Left colon (tissue), 2 donors: Measurements from ENCODE around the gene TMEM134. TPM values are rescaled to one million over a fixed set of nuclear protein-coding genes. Genes with fewer than 3 reads are reported as not detected.
"Not testable (repeated sequence)": the region's sequence is repeated elsewhere in the genome, so short reads cannot be mapped to it uniquely, and the experiment has no call there.

ENCODE experiments used
- ATAC-seq: fragments of 200-7000 bp; cut with Tn5 transposase; one replicate; pipeline ENCODE4 v1.9.1; 2020; ENCODE audit warnings: mild to moderate bottlenecking, moderate library complexity
- DNase-seq, 2 donors: peaks; one replicate each; pipeline ENCODE4 v3.0.0-alpha.2; 2020
- intact Hi-C, 2 donors: fragments of 100-400 bp; cut with DNase I in 1 of 2; cut with micrococcal nuclease in 1 of 2; formaldehyde crosslinking; loops; one replicate each; pipeline versions ENCODE4 v1.11.2 to v1.14.0; 2022; cut with DNase I, micrococcal nuclease
- total RNA-seq, 2 donors: library from RNA; stranded (reverse); fragmentation: NEBNext Ultra II Directional; extraction: Animal tissue kit (Norgen Biotek cat#: 25700); gene quantifications; one replicate each; pipeline ENCODE4 v1.2.1, GENCODE V29; 2021
- donor health status: DM: no; HTN: no; CAD: no.
- donor health status: DM: yes; HTN: yes; CAD: no.

Gene TMEM134
- total RNA-seq, 2 donors from 2014 or later = 63.6 to 68.0 TPM

DNA sequence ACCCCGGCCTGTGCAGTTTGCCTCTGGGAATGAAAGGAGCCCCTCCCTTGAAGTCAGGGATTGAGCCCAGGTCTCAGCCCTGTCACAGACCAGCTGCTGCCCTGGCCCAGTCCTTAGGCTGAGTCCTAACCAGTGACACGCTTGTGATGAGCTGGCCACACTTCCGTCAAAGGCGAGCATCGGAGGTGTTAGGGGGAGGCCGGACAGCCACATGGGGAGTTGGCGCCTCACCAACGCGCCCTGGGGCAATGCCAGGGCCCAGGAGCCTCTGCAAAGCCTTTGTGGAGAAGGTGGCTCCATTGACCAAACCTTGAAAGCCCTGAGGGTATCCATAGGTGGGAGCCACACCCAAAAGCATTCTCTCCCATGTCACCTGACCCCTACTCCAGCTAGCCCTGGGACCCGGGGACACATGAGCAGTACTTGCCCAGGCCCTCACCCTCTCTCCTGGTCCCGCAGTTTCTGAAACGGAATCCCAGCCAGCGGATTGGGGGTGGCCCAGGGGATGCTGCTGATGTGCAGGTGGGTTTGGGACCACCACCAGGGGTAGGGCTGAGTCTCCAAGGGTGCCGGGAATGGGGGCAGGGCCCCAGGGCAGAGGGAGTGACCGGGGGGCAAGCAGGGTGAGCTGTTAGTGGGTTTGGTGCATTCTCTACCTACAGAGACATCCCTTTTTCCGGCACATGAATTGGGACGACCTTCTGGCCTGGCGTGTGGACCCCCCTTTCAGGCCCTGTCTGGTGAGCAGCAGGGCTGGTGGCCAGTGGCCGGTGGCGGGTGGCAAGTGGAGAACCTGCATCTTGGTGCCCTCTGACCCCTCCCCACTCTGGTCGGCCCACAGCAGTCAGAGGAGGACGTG, 35.3 kb downstream of the TMEM134 start:
- intact Hi-C loops = no loop called here
- ATAC-seq (no peak), DNase-seq (no peak)

DNA sequence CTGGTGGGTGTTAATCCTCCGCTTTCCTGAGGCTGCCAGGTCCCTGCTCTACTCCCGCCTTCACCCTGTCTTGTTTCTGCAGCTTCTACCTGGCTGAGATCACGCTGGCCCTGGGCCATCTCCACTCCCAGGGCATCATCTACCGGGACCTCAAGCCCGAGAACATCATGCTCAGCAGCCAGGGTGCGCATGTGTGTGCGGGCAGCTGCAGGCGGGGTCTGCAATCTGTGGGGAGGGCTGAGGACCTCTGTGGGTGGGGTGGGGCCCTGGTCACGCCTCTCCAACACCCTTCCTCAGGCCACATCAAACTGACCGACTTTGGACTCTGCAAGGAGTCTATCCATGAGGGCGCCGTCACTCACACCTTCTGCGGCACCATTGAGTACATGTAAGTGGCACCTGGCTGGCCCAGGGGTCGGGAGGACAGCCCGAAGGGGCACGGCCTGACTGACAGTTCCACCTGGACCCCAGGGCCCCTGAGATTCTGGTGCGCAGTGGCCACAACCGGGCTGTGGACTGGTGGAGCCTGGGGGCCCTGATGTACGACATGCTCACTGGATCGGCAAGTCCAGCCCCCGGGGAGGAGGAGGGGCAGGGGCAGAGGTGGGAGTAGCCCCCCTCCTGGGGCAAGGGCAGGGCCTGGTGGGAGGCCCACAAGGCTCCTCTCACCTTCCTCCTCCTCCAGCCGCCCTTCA, 36.2 kb downstream of the TMEM134 start:
- intact Hi-C loops = no loop called here
- DNase-seq (no peak), ATAC-seq (no peak)

DNA sequence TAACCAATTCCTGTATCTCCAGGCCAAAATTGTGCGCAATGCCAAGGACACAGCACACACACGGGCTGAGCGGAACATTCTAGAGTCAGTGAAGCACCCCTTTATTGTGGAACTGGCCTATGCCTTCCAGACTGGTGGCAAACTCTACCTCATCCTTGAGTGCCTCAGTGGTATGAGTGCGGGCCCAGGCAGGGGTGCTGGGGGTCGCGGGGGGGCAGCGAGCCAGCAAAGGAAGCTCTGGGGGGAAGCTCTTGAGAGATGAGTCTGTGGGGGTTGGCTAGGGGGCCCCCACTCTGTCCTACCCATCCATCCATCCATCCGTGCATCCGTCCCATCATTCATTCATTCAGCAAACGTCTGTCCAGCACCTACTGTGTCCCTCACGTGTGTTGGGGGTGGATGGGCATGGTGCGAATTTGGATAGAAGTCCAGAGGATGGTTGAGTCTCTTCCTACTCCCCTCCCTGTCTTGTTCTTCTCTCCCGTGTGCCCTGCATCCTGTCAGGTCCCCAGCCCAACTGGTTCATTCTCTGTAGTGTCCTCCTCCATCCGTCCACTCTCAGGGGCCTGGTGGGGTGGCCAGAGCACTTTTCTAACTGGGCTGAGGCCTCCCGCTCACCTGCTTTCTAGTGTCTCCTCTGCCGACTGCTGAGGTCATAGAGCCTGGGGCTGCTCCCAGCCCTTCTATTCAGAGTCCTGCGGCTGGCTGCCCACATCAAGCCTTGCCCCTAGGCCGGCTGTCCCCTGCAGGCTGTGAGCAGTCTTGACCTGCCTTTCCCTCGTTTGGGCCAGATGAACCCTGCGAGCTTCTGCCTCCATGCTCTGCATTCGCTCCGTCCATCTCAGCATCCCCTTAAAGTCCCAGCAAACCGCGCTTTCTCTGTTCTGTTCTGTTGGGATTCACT, 37.5 kb downstream of the TMEM134 start:
- ATAC-seq (no peak), DNase-seq (no peak)
- intact Hi-C loops = no loop called here

DNA sequence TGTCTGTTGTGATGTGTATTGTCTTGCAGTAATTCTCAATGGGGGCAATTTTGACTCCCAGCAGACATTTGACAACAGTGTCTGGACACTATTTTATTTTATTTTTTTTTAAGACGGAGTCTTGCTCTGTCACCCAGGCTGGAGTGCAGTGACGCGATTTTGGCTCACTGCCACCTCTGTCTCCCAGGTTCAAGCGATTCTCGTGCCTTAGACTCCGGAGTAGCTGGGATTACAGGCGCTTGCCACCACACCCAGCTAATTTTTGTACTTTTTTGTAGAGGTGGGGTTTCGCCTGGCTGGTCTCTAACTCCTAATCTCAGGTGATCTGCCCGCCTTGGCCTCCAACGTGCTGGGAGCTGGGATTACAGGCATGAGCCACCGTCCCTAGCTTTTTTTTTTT, 39.3 kb downstream of the TMEM134 start:
- ATAC-seq (no peak), DNase-seq (no peak)
- intact Hi-C loops = no loop called here

DNA sequence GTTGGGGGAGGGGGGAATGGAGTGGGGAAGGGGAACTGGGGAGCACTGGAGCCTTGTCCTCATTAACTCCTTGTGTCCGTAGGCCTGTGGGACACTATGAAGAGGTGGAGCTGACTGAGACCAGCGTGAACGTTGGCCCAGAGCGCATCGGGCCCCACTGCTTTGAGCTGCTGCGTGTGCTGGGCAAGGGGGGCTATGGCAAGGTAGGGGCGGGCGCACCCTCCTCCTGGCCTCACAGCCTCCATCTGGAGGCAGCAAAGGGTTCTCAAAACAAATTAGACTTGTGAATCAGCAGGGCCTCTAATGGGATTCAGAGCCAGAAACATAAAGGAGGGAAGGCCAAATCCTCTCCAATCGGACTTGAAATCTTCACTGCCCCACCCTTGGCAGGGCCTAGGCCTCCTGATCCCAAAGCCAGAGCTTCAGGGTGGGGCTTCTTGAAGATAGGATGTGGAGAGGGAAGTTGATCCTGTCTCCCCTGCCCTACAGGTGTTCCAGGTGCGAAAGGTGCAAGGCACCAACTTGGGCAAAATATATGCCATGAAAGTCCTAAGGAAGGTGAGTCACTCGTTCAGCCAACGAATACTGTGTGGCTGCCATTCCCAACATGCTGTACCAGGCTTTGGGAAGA, 39.9 kb downstream of the TMEM134 start:
- peak; percentile 2 for ATAC-seq
- no peak for DNase-seq
- intact Hi-C loops = no loop called here

DNA sequence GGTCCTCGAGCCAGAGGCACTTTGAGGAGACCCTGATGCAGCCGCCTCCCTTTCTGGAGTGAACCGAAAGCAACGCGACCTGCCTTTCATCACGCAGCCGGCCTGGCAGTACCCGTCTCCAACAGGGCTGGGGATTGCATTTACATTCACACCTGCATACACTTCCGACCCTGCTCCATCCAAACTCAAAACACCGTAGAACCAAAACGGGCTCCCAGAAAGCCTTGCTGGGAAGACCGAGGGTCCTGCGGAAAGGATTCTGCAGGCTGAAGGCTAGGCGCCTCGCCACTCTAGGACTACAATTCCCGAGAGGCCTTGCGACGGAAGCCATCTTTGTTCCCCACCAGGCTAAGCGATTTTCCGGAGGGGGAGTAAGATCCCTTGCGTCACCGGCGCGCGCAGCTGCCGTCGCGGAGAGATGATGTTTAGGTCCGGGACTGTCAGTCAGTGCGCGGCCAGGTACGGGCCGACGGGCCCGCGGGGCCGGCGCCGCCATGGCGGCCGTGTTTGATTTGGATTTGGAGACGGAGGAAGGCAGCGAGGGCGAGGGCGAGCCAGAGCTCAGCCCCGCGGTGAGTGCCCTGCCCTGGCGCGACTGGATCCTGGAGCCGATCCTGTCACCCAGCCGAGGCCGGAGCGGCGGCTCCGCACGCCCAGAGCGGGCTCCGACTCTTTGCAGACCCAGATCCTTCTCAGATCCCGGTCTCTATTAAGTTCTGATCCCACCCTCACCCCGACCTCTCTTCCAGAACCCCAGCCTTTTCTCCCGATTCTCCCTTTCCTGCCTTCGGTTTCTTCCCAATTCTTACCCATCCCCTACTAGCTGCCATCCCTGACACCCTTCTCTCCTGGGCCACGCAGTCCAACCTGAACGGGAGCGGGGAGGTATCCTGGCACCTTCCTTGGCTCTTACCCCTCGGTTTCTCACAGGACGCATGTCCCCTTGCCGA, 40.7 kb downstream of the TMEM134 start, which contains the start of gene RPS6KB2:
Gene RPS6KB2, plus strand, starts transcription at position 443 of the 950 bp plus-strand sequence. Its CDS starts 52 bp downstream, at position 495.
- DNase-seq (peak; percentile 98 to 99), ATAC-seq (peak; percentile 90)
- intact Hi-C loops = no loop called here

DNA sequence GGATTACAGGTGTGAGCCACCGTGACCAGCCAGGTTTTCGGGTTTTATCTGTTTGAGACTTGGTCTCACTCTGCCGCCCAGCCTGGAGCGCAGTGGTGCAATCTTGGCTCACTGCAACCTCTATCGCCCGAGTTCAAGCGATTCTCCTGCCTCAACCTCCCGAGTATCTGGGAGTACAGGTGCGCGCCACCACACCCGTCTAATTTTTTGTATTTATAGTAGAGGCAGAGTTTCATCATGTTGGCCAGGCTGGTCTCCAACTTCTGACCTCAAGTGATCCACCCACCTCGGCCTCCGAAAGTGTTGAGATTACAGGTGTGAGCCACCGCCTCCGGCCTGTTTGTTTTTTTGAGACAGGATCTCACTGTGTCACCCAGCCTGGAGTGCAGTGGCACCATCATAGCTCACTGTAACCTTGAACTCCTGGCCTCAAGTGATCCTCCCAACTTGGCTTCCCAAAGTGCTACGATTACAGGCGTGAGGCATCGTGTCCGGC, 41.6 kb downstream of the TMEM134 start:
- intact Hi-C loops, DNase-seq: not testable (repeated sequence)
- ATAC-seq = peak; percentile 19

DNA sequence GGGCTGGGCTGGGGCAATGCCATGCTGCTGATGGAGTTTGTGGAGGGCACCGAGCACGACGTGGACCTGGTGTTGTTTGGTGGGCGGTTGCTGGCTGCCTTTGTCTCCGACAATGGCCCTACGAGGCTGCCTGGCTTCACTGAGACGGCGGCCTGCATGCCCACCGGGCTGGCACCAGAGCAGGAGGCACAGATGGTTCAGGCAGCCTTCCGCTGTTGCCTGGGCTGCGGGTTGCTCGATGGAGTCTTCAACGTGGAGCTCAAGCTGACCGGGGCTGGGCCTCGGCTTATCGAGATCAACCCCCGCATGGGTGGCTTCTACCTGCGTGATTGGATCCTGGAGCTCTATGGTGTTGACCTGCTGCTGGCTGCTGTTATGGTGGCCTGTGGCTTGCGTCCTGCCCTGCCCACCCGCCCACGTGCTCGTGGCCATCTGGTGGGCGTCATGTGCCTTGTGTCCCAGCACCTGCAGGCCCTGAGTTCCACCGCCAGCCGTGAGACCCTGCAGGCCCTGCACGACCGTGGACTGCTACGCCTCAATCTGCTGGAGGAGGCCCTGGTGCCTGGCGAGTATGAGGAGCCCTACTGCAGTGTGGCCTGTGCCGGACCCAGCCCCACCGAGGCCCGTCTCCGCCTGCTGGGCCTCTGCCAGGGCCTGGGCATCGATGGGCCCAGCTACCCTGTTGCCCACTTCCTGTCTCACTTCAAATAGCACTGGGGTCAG, 45.0 kb downstream of the TMEM134 start:
- DNase-seq (no peak), ATAC-seq (no peak)
- intact Hi-C loops = no loop called here

DNA sequence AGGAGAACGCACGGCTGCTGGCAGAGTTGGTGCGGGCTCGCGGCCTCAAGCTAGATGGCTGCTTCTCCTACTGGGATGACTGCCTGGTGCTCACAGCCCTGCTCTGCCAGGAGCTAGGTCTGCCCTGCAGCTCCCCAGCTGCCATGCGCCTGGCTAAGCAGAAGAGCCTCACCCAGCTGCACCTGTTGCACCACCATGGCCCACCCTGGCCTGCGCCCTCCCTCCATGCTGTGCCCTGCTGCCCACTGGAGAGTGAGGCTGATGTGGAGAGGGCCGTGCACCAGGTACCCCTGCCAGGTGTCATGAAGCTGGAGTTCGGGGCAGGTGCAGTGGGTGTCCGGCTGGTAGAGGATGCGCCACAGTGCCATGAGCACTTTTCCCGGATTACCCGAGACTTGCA, 45.6 kb downstream of the TMEM134 start:
- no peak for ATAC-seq
- intact Hi-C loops = no loop called here
- no peak for DNase-seq

DNA sequence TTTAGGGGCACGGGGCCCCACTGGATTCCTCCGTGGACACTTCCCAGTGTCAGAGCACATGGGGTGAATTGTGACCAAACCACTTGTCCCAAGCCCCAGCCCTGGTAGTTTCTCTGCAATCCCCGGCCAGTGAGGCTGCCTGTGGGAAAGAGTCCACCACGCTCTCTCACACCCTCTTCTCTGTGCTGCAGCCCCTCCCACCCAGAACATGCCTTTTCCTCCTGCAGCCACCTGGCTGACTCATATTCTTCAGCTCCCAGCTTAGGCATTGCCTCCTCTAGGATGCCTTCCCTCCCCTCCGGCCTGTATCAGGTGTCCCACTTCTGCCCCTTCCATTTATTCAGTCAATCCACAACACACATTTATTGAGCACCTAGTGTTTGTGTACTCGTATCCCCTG, 46.2 kb downstream of the TMEM134 start:
- intact Hi-C loops = no loop called here
- DNase-seq (no peak), ATAC-seq (no peak)

DNA sequence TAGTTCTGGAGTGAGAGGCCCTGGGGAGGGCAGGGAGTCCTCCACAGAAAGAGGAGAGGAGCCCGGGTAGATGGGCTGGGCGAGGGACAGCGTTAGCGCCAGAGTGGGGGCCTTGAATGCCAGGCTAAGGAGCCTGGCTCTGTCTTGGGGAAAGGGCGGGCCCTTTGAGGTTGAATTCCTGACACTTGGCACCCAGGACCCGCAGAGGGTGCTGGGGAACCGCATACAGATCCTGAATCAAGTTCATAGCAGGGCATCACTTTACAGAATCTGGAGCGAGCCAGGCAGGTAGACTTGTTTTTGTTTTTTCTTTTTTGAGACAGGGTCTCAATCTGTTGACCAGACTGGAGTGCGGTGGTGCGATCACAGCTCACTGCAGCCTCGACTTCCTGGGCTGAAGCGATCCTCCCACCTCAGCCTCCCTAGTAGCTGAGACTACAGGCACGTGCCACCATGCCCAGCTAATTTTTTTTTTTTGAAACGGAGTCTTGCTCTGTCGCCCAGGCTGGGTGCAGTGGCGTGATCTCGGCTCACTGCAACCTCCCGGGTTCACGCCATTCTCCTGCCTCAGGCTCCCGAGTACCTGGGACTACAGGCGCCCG, 47.5 kb downstream of the TMEM134 start:
- DNase-seq (no peak), ATAC-seq (peak; percentile 22)
- intact Hi-C loops = no loop called here

DNA sequence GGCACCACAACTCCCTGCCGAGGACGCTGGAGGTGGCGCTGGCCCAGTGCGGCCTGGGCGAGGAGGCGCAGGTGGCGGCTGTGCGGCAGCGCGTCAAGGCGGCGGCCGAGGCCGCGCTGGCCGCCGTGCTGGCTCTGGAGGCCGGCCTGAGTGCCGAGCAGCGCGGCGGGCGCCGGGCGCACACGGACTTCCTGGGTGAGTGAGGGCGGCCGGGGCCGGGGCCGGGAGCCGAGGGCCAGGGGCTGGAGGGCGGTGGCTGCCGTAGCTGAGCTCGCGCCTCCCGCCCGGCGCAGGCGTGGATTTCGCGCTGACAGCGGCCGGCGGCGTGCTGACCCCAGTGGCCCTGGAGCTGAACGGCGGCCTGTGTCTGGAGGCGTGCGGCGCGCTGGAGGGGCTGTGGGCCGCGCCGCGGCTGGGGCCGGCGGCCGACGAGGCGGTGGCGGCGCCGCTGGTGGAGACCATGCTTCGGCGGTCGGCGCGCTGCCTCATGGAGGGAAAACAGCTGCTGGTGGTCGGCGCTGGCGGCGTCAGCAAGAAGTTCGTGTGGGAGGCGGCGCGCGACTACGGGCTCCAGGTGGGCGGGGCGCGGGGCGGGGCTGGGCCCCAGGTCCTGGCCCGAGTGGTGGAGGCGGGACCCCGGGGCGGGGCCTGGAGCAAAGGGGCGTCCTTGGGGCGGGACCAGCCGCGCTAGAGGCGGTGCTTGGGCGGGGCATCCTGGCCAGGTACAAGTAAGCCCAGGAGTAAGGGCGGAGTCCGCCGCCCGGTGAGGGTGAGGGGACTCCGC, 48.2 kb downstream of the TMEM134 start:
- DNase-seq = peak; percentile 96 to 99
- intact Hi-C loops = no loop called here
- peak; percentile 92 for ATAC-seq

DNA sequence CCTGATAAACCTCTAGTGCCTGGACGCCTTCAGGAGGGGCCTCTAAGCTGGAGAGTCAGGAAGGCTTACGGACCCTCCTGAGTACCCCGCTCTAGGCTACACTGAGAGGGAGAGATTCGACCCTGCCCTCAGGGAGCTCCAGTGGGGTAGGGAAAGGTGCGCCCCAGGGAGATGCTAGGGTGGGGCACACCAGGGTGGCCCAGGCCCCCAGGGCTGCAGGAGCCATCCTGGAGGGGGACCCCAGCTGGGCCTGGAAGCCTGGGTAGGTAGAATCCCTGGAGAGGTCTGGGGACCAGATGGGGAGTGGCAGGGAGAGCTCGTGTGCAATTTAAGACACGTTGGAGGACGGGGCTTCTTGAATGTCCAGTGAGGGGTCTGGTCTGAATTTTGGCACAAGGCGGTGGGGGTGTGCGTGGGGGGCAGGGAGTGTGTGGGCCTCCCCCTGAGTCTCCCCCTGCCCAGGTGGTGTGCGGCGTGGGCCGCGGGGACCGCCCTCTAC, 48.9 kb downstream of the TMEM134 start:
- DNase-seq (no peak), ATAC-seq (no peak)
- intact Hi-C loops = no loop called here

DNA sequence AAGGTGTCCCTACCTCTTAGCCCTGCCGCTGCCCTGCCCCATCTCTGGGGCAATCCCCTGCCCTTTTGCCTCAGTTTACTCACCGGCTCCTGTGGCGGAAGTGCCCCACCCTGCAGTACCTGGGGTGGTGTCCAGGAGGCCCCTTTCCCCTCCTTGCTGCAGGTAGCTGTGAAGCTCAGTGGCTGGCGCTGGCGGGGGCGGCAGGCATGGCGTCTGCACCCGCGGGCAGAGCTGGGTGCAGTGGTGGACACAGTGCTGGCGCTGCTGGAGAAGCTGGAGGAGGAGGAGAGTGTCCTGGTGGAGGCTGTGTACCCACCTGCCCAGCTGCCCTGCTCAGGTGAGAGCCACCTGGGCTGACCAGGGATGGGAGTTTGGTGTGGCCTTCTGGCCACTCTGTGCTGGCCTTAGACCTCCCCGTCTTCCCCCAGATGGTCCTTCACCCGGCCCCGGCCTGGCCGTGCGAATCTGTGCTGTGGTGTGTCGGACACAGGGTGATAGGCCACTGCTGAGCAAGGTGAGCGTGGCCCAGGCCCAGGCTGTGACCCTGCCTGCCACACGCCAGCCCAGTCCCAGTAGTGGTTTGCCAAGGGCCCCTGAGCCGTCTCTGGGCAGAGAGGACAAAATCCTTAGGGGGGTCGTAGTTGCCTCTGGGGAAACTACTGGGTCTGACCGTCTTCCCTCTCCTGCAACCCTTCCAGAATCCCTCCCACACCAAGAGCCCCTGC, 49.6 kb downstream of the TMEM134 start:
- intact Hi-C loops = no loop called here
- ATAC-seq (no peak), DNase-seq (no peak)
